Breast epithelium (tissue), 3 donors: ENCODE data around the gene CTAGE8.
"Not testable (repeated sequence)": the region's sequence is repeated elsewhere in the genome, so short reads cannot be mapped to it uniquely, and the experiment has no call there.

Experiments
- POLR2A ChIP-seq: fragments of 450-650 bp; IDR thresholded peaks from one replicate; pipeline ENCODE4 v1.6.1; 2016; ENCODE audit warnings: antibody characterized with exemption, mild to moderate bottlenecking, moderate library complexity
- POLR2AphosphoS5 ChIP-seq, 3 donors: sonication (generic); formaldehyde crosslinking; IDR thresholded peaks; one replicate each; pipeline ENCODE4 v1.6.1; 2017; ENCODE audit warnings: antibody characterized with exemption in 3 of 3
- TF ChIP-seq, protein P1 (sequence below), 3 donors: fragments of 450-650 bp; IDR thresholded peaks; one replicate each; pipeline ENCODE4 v1.5.1; 2016 to 2017; ENCODE audit warnings: antibody characterized with exemption in 3 of 3, mild to moderate bottlenecking in 3 of 3, moderate library complexity in 3 of 3

DNA sequence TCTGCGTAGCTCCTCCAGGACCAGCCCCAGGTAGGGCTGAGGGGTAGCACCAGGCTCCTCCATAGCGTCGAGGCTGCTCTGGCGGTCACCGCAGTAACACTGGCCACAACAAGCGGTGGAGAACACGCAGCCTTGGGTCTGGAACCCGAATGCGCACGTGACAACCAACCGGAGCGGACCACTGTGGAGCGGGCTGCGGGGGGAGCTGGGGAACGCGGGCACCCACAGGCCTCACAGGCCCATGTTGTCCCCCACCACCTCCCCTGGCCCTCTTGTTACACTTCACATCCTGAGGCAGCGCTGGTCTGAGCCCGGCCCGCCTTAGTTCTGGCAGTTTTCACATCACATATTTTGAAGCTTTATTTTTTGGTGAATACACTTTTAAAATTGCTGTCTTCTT lies at the start of gene CTAGE8:
- not testable (repeated sequence) for TF ChIP-seq POLR2A; POLR2AphosphoS5 (IDR thresholded peaks at IDR 0.05)
- TF ChIP-seq, protein P1, sequence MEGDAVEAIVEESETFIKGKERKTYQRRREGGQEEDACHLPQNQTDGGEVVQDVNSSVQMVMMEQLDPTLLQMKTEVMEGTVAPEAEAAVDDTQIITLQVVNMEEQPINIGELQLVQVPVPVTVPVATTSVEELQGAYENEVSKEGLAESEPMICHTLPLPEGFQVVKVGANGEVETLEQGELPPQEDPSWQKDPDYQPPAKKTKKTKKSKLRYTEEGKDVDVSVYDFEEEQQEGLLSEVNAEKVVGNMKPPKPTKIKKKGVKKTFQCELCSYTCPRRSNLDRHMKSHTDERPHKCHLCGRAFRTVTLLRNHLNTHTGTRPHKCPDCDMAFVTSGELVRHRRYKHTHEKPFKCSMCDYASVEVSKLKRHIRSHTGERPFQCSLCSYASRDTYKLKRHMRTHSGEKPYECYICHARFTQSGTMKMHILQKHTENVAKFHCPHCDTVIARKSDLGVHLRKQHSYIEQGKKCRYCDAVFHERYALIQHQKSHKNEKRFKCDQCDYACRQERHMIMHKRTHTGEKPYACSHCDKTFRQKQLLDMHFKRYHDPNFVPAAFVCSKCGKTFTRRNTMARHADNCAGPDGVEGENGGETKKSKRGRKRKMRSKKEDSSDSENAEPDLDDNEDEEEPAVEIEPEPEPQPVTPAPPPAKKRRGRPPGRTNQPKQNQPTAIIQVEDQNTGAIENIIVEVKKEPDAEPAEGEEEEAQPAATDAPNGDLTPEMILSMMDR (IDR thresholded peaks at IDR 0.05) = not testable (repeated sequence)
